GM19239 (cell line): ENCODE results near the gene LSP1.

ENCODE experiments used
- DNase-seq: peaks from one replicate; pipeline ENCODE4 v3.0.0; 2011; ENCODE audit warnings: low spot score; ENCODE audit not compliant: insufficient read length
- FAIRE-seq: peaks from 2 replicates; lab custom pipeline; 2011; peaks lifted over from hg19 to GRCh38; lab: Jason Lieb, UNC

The LSP1 gene

GRCh38 chr11:1847006-1847735, 5.7 kb upstream of the LSP1 start:
- FAIRE-seq (no peak), DNase-seq (no peak)

DNA sequence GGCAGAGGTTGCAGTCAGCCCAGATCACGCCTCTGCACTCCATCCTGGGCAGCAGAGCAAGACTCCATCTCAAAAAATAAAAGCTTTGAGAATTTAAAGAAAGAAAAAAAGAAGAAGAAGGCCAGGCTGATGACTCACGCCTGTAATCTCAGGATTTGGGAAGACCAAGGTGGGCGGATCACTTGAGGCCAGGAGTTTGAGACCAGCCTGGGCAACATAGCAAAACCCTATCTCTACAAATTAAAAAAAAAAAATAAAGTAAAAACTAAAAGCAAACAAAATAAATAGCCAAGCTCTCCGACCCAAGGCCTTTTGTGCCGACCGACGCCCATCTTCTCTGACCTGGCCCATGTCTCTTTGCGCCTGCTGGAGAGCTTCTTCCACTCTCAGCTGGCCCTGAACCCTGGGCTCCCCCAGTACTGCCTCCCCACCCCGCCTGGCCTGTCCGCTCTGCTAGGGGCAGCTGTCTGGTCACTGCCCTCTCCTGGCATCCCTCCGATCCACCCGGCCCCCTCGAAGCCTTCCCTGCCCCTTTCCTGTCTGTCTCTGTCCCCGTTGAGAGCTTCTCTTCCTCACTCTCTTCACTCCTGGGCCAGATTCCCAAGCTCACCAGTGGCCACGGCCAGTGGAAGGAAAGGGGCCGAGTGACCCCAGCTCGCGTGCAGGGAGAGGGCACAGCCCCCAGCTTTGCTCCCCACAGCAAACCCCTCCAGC, 4.8 kb upstream of the LSP1 start:
- DNase-seq = no peak
- no peak for FAIRE-seq

DNA sequence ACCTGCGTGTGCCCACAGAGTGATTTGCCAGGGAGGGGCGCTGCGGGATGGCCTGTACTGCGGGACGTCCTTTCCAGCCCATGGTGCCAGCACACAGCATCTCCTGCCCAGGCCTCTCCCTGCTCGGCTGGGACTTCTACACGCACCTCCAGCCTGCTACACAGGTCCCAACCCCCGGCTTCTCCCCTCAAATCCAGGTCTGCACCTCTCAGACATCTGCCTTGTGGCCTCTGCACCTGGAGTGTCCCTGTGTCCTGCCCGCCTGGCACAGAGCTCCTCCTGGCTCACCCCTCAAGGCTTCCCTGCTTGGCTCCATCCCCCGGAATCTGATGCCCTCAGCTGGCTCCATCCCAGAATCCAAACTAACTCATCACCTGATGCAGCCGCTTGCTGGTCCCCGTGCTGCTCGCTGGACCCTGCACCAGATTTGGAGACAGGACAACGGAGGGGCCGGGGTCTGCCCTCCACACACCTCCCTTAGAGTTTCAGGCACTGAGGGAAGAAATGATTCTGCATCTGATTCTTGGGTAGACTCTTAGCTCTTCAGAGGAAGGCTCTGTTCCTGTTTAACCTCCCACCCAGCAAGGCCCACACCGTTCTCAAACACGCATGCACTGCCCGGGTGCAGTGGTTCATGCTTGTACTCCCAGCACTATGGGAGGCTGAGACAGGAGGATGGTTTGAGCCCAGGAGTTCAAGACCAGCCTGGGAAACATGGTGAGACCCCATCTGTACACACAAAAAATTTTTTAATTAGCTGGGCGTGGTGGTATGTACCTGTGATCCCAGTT, 4.0 kb upstream of the LSP1 start:
- no peak for DNase-seq
- no peak for FAIRE-seq

DNA sequence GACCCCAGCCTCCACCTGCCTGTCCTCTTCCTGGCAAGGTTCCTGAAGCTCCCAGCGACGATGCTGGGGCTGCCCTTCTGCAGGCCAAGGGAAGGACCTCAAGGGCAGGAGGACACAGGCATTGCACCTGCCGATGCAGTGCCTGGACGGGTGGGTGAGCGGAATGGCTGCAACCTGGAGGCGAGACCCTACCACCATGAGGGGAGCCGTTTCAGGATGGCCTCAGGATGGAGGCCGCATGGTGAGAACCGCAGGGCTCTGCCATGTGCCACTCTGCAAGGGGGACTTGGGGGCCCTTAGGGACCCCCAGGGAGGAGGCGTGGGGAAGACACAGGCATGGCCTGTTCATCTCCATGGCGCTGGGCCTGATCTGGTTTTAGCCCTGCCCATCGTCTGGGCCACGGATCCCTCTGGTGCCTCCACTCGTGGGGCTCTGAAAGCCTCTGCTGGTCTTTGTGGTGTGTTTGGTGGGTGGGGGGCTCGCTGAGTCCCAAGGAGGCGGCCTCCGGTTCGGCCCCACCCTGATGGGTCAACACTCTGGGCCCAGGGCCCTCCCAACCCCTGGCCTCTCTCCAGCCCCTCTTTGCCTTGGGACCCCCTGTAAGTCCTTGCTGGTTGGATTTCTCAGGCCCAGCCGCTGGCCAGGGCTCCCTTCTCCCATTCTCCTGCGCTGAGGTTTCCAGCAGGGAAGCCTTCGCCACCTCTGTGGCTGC, 1.3 kb upstream of the LSP1 start:
- FAIRE-seq = peak; percentile 8
- no peak for DNase-seq

DNA sequence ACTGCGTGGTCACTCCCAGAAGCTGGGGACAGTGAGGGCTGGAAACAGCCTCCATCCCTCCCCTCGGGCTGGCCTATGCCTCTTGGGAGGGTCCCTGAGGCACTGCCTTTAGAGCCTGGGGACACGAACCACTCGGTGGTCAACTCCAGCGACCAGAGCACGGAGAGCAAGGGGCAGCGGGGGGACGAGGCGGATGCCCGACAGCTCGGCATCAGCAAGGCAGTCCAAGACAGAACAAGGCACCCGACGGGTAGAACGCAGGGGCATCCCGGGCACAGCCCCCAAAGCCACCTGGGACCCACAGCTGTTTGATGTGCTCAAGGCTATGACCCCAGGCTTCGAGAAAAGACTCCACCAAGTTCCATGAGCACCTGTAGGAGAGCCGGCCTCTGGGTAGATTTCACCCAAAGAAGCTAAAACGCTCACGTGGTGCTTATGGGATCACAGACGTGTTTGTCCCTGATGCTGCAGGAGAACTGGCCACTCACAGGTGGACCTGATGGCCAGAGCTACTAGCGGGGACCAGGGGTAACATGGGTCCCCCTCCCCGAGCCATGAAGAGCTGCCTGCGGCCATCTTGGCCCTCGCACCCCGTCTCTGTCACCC, 510 bp upstream of the LSP1 start:
- FAIRE-seq (no peak), DNase-seq (no peak)

DNA sequence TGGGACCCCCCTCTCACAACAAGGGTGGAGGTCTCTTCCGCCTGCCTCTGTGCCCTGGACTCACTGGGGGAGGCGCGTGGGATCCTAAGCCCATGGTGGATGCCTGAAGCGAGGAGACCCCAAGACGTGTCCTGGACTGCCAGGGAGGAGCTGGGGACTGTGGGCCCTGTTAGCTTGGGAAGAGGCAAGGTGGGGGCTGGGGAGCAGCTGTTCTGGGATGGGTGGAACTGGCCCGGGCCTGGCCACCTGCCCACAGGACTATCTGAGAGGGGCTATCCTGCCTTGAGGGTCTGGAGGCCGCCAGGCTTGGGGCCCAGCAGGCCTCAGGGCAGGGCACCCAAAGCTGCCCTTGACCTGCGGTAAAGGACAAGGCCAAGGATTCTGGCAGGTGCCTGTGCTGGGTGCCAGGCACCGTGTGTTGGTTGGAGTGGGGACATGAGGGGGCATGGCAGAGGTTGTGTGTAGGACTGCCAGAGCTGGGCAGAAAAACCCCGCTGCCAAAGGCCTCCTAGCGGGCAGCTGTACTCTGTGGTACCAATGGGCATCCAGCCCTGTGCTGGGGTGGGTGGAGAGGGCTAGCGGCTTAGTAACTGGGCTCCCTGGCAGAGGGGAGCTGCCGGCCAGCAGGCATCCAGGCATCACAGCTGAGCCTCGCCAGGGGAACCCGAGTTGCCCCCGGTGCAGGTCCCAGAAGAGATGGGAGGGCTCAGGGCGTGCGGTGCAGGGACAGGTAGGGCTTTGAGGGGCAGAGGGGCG, 670 bp downstream of the LSP1 start:
- no peak for DNase-seq
- FAIRE-seq = peak; percentile 51

GRCh38 chr11:1854132-1854948, 1.5 kb downstream of the LSP1 start:
- DNase-seq = peak; percentile 69
- FAIRE-seq = no peak

DNA sequence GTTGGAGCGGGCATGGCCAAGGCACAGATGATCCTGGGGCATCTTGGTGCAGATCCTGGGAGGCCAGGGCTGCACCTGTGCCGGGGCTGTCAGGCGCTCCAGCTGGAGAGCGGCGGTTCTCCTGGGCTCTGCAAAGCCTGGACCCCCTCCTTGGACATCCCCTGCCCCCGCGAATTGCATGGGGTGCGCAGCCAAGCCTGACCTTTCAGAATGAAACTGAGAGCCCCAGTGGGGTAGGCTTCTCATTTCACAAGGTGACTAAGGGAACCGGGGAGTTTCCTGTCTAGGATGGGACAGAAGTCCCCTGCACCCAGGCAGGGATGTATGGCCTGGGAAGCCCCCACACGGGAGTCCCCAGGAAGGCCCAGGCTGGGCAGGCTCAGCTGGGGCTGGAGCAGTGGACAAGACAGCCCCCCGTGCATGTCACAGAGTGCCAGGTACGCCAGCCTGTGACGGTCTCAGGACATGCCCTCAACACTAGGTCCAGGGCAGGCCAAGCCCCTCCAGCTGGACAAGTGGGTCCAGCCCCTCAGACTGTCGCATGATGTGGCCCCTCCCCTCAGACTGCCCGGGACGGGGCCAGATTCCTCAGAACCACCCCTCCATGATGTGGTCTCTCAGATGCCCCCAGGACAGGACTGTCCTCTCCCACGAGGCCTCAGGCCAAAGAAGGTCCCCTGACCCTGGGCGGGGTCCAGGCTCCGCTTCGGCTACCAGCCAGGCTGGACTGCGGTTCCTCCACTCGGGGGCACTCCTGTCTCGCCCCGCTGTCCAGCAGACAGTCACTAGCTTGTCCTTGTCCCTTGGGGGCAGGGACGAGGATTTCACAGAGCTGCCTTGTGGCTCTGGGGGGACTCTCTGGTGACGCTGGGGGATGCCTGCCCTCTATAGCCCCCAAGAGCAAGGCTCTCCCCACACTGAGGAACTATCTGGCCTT, 2.3 kb downstream of the LSP1 start:
- DNase-seq (peak; percentile 87), FAIRE-seq (peak; percentile 98)

DNA sequence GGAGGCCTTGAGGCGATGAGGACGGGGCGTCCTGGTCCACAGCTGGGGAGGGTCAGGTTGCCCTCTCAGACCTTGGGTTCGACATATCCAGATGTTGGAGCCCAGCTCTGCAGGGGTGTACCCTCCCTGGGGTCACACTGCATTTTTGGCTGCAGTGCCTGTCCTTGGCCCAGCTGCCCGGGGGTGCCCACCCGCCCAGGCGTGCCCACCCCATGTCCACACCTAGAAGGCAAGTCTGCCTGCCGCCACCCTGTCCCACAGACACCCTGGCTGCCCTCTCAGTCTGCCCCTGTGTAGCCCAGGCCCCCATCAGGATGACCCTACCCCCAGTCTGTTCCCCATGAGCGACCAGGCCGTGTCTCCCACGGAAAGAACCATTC, 3.0 kb downstream of the LSP1 start:
- DNase-seq (no peak), FAIRE-seq (no peak)

GRCh38 chr11:1856306-1857005, 3.6 kb downstream of the LSP1 start:
- DNase-seq = no peak

DNA sequence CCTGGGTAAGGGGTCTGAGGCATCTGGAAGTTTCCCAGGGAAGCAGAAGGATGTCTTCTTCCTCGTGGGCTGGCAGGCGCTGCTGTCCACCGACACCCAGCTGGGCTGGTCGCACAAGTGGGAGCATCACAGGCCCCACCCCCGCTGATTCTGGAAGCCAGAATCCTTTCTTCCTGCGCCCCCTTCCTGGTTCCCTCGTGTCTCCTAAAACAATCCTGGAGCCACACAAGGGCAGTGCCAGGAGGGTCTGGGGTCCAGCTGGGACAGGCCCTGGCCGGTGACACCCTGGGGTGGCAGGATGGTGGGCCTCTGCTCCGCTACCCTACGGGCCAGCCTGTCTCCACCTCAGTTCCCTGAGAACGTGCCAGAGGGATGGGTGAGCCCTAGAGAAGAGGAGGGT, 4.2 kb downstream of the LSP1 start:
- FAIRE-seq = no peak

More at GRCh38 chr11:1856306-1857005, 3.6 kb downstream of the LSP1 start:
- FAIRE-seq = no peak

DNA sequence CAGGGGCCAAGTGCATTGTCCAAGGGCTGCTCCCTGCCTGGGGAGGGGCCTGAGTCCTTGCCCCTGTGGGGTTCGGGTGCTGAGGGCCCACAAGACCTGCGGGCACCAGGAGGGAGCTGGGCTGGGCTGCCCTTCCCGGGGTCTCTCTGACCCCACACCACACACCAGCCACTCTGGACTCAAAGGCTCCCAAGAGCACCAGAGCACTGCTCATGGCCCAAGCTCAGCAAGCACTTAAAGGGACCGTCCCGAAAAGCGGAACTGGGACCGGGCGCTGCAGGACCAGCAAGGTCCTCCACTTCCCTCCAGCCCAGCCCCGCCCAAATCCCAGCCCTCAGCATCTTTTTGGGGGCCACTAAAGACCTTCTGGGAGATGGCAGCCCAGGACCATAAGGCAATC, 5.3 kb downstream of the LSP1 start:
- no peak for DNase-seq
- FAIRE-seq = no peak

More for the DNA sequence above, 4.2 kb downstream of the LSP1 start:
- no peak for DNase-seq

GRCh38 chr11:1858576-1858975, 5.7 kb downstream of the LSP1 start:
- no peak for FAIRE-seq

DNA sequence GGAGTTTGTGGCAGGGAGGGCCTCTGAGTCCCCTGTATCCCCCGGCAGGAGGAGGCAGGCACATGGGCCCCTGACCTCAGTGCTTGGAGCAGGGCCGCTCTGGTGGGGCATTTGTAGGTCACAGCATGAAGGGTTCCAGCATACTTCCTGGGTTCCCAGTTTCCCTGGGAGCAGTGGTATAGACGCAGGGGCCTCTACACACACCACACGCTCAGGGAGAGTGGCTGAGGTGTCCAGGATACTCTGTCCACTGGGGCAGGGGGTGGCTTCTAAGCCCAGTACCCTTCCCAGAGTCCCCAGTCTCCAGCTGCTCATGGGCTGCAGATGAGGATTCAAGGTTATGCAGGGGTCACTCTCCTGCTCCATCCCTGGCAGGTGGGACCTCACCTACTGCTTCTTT, 6.1 kb downstream of the LSP1 start:
- DNase-seq = no peak
- no peak for FAIRE-seq

More at GRCh38 chr11:1858576-1858975, 5.7 kb downstream of the LSP1 start:
- DNase-seq = no peak

GRCh38 chr11:1860108-1860507, 7.2 kb downstream of the LSP1 start:
- no peak for FAIRE-seq

DNA sequence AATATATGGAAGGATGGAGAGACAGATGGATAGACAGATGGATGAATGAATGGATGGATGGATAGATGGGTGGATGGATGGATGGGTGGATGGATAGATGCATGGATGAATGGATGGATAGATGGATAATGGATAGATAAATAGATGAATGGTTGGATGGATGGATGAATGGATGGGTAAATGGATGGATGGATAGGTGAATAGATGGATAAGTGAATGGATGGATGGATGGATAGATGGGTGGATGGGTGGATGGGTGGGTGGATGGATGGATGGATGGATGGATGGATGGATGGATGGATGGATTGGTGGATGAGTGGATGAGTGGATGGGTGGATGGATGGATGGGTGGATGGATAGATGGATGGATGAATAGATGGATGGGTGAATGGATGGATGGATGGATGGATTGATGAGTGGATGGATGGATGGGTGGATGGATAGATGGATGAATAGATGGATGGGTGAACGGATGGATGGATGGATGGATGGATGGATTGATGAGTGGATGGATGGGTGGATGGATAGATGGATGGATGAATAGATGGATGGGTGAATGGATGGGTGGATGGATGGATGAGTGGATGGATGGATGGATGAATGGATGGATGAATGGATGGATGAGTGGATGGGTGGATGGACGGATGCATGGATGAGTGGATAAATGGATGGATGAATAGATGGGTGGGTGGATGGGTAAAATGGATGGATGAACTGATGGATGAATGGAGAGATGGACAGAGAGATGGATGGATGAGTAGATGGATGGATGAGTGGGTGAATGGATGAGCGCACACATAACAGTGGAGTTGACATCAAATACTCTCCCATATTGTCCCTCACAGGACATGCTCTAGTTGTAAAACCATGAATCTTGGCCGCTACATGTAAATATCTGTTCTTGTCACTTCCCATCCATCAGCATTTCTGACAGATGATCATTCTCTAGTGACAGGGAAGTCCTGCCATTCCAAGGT, 8.8 kb downstream of the LSP1 start:
- no peak for DNase-seq
- no peak for FAIRE-seq

More at GRCh38 chr11:1860108-1860507, 7.2 kb downstream of the LSP1 start:
- no peak for DNase-seq
